ENCODE data around the gene DAPK3. TPM values are rescaled to one million over a fixed set of nuclear protein-coding genes. Genes with fewer than 3 reads are reported as not detected.
"Not testable (repeated sequence)": the region's sequence is repeated elsewhere in the genome, so short reads cannot be mapped to it uniquely, and the experiment has no call there.

The DAPK3 gene
- total RNA-seq, 2 donors from 2014 or later = 33.8 to 45.9 TPM

DNA sequence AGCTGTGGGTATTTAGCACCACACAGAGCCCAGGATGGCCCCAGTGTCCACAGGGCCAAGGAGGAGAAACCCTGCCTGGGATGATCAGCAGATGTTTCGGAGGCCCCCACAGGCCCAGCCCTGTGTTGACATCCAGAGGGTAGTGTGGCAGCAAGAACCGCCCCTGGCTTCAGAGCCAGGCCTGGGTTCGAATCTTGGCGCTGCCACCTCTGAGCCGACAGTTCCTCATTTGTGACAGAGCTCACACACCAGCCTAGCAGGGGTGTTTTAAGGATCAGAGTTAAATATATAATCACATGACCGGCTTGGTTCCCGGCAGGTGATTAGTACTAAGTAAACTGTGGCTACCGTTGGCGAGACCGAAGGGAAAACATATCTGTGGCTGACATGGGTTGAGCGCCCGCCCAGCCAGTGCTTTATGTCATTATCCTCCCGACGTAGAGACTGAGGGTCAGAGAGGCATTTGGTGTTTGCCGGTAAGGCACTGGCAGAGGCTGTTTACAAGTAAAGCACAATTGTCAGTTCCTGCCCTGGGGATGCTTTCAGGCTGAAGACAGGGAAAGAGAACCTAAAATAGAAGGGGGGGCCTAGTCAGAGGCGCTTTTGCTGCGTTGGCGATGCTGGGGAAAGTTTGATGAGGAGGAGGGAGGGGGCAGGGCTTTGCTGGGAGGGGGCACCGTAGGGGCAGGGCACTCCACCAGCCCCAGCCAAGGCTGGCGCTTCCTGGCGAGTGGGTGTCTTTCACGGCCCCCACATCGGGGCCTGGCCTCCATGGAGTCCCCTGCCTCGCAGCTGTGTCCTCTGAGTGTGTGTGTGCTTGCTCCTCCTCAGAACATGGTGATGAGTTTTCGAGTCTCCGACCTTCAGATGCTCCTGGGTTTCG lies 41.4 kb upstream of the DAPK3 start:
- Mint-ChIP-seq H3K36me3 (ENCODE audit: insufficient read depth in 2 of 2) (peaks cover 0 to 1% of the 10 kb centered on the region in 2 donors), H3K4me1 (ENCODE audit: low read depth) (peaks cover 29% of the 10 kb centered on the region), H3K27me3 (ENCODE audit: low read depth) (no peaks in the 10 kb centered on the region), H3K4me3 (no peak overlapping the region), H3K9me3 (no peaks in the 10 kb centered on the region), H3K27ac (no peak overlapping the region)
- ATAC-seq (replicated peaks in 1 of 2) = no peak
- DNase-seq = no peak

DNA sequence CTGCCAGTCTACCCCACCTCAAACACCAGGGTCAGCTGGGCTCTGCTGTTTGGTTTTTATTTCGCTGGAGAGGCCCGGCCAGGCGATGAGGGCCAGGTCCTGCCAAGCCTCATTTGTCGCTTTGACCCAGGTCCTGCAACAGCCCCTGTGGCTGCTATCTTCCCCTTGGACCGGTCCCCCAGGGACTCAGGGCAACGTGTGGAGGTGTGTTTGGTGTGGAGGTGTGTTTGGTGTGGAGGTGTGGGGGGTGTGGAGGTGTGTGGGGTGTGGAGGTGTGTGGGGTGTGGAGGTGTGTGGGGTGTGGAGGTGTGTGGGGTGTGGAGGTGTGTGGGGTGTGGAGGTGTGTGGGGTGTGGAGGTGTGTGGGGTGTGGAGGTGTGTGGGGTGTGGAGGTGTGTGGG lies 40.5 kb upstream of the DAPK3 start:
- H3K4me3 Mint-ChIP-seq; ATAC-seq (replicated peaks in 1 of 2); H3K27me3 Mint-ChIP-seq (ENCODE audit: low read depth); DNase-seq; H3K9me3 Mint-ChIP-seq; H3K36me3 Mint-ChIP-seq (ENCODE audit: insufficient read depth in 2 of 2): not testable (repeated sequence)
- peak overlapping the region; percentile 56 for H3K27ac Mint-ChIP-seq
- peaks cover 33% of the 10 kb centered on the region for H3K4me1 Mint-ChIP-seq (ENCODE audit: low read depth)

DNA sequence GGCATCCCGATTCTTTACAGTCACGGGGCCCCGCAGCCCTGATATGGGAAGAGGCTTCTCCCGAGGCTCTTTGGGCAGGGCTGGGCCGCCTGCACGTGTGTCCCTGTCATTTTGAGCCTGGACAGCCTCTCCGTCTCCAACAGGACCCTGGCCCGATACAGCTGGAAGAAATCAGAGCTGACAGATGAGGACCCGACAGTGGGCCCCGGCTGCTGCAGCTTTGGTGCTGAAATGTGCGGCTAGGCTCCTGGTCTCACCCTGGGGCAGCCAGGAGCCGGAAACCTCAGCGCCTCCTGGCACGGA lies 39.9 kb upstream of the DAPK3 start:
- no peak overlapping the region for H3K4me3 Mint-ChIP-seq
- no peak overlapping the region for H3K27ac Mint-ChIP-seq
- no peak for ATAC-seq (replicated peaks in 1 of 2)
- no peak for DNase-seq
- H3K9me3 Mint-ChIP-seq = no peaks in the 10 kb centered on the region
- H3K4me1 Mint-ChIP-seq (ENCODE audit: low read depth) = peaks cover 39% of the 10 kb centered on the region
- no peaks in the 10 kb centered on the region for H3K27me3 Mint-ChIP-seq (ENCODE audit: low read depth)
- H3K36me3 Mint-ChIP-seq (ENCODE audit: insufficient read depth in 2 of 2) = peaks cover 0 to 1% of the 10 kb centered on the region in 2 donors

DNA sequence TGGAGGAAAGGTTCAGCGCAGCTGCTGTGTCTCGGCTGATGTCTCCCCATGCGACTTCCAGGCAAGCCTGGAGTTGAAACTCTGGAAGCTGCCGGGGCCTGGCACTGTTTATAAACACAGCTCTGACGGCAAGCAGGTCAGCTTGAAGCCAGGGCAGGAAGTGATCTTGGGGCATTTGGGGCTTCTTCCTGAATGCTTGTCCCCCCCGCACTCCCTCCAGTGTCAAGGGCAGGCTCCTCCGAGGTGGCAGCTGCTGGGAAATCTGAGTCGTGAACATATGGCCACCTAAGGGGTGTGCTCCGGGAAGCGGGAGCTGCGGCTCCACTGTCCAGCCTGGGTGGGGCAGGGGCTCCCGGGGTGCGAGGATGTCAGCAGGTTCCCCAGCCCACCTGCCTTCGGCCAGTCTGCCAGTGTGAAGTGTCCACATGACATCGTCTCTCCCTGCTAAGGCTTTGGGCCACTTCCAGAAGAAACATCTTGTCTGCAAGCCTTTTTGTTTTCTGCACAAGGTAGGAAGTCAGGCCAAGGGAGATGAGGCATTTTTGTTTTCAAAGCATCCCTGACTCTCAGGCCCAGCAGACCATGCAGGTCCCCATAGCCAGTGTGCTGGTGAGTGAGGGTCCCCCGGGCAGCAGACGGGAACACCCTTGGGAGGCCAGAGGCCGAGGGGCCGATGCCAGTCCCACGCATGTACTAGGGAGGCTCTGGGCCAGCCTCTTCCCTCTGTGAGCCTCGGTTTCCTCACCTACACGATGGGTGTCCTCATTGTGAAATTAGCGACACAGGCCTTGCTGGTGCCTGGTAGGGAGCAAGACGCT lies 39.3 kb upstream of the DAPK3 start:
- peaks cover 0 to 1% of the 10 kb centered on the region in 2 donors for H3K36me3 Mint-ChIP-seq (ENCODE audit: insufficient read depth in 2 of 2)
- DNase-seq (no peak), ATAC-seq (replicated peaks in 1 of 2) (no peak)
- H3K27ac Mint-ChIP-seq = no peak overlapping the region
- H3K4me1 Mint-ChIP-seq (ENCODE audit: low read depth) = peaks cover 39% of the 10 kb centered on the region
- H3K9me3 Mint-ChIP-seq = no peaks in the 10 kb centered on the region
- no peaks in the 10 kb centered on the region for H3K27me3 Mint-ChIP-seq (ENCODE audit: low read depth)
- H3K4me3 Mint-ChIP-seq = no peak overlapping the region

DNA sequence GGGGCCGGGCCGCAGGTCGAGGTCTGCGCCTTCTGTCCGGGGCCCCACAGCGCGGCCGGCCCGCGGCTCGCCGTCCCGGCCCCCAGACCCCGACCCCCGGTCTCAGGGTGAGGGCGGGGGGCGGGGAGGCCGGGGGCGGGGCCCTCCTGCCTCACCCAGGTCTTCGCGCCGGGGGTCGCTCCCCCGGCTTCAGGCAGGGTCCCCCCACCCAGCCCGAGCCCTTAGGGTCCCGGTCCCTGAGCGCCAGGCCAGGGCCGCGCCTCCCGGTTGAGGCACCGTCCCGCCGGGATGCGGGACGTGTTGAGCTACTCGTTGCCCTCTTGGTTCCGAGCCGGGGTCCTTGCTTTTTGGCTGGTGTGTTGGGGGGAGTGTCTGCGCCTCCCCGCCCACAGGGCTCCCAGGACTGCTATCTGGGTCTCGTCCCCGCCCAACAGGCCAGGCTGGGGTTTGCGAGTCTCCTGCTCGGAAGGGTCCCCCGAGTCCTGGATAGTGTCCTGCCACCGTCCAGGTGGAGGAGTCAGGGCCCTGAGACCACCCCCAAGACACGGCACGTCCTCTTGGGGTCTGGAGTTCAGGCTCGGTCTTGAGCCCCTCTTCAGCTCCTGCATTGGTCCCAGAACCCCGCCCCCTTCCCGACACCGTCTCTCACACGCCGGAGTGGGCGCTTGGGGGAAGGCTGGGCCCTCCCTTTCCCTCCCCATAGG lies 37.1 kb upstream of the DAPK3 start:
- Mint-ChIP-seq H3K27me3 (ENCODE audit: low read depth) (no peaks in the 10 kb centered on the region), H3K27ac (peak overlapping the region; percentile 72), H3K4me1 (ENCODE audit: low read depth) (peaks cover 37% of the 10 kb centered on the region), H3K9me3 (no peaks in the 10 kb centered on the region), H3K4me3 (peak overlapping the region; percentile 88 to 91), H3K36me3 (ENCODE audit: insufficient read depth in 2 of 2) (peaks cover 0 to 1% of the 10 kb centered on the region in 2 donors)
- peak; percentile 42 to 49 for DNase-seq
- ATAC-seq (replicated peaks in 1 of 2) = no peak

GRCh38 chr19:4007021-4007835 lies 36.3 kb upstream of the DAPK3 start, which contains the start of gene PIAS4:
Gene PIAS4, plus strand, starts transcription at chr19:4007736. Its CDS starts 25 bp downstream, at chr19:4007761.
- ATAC-seq (replicated peaks in 1 of 2) (peak; percentile 95 to 96), DNase-seq (peak; percentile 96 to 97)
- Mint-ChIP-seq H3K4me1 (ENCODE audit: low read depth) (peaks cover 29% of the 10 kb centered on the region), H3K27ac (peak within 1 kb of the TSS; percentile 72), H3K36me3 (ENCODE audit: insufficient read depth in 2 of 2) (peaks cover 0 to 1% of the 10 kb centered on the region in 2 donors), H3K27me3 (ENCODE audit: low read depth) (no peaks in the 10 kb centered on the region), H3K4me3 (peak within 1 kb of the TSS; percentile 88 to 91), H3K9me3 (no peaks in the 10 kb centered on the region)

GRCh38 chr19:4005436-4005835 lies 34.5 kb upstream of the DAPK3 start:
- peaks cover 29% of the 10 kb centered on the region for H3K4me1 Mint-ChIP-seq (ENCODE audit: low read depth)
- H3K9me3 Mint-ChIP-seq; H3K36me3 Mint-ChIP-seq (ENCODE audit: insufficient read depth in 2 of 2); DNase-seq; ATAC-seq (replicated peaks in 1 of 2); H3K27me3 Mint-ChIP-seq (ENCODE audit: low read depth): not testable (repeated sequence)
- peak overlapping the region; percentile 55 for H3K27ac Mint-ChIP-seq
- H3K4me3 Mint-ChIP-seq = peak overlapping the region in 1 of 2 donors; percentile 30

DNA sequence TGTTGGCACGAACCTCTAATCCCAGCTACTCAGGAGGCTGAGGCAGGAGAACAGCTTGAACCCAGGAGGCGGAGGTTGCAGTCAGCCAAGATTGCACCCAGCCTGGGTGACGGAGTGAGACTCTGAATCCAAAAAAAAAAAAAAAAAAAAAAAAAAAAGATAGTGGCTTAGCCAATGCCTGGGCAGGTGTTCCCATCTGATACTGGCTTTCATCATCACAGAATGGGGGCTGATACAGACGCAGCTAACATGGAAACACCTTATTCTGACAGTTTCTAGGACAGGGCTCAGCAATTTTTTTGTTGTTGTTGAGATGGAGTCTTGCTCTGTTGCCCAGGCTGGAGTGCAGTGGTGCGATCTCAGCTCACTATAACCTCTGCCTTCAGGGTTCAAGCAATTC lies 29.9 kb upstream of the DAPK3 start:
- H3K36me3 Mint-ChIP-seq (ENCODE audit: insufficient read depth in 2 of 2); DNase-seq; H3K27ac Mint-ChIP-seq; H3K9me3 Mint-ChIP-seq; H3K4me1 Mint-ChIP-seq (ENCODE audit: low read depth); H3K4me3 Mint-ChIP-seq; ATAC-seq (replicated peaks in 1 of 2); H3K27me3 Mint-ChIP-seq (ENCODE audit: low read depth): not testable (repeated sequence)

DNA sequence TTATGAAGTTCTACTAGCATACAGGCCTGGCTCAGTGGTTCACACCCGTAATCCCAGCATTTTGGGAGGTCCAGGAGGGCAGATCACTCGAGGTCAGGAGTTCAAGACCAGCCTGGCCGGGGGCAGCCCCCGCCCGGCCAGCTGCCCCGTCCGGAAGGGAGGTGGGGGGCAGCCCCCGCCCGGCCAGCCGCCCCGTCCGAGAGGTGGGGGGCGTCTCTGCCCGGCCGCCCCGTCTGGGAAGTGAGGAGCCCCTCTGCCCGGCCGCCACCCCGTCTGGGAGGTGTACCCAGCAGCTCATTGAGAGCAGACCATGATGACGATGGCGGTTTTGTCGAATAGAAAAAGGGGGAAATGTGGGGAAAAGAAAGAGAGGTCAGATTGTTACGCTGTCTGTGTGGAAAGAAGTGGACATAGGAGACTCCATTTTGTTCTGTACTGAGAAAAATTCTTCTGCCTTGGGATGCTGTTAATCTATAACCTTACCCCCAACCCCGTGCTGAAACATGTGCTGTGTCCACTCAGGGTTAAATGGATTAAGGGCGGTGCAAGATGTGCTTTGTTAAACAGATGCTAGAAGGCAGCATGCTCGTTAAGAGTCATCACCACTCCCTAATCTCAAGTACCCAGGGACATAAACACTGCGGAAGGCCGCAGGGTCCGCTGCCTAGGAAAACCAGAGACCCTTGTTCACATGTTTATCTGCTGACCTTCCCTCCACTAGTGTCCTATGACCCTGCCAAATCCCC lies 27.9 kb upstream of the DAPK3 start:
- ATAC-seq (replicated peaks in 1 of 2); H3K27ac Mint-ChIP-seq; H3K36me3 Mint-ChIP-seq (ENCODE audit: insufficient read depth in 2 of 2); DNase-seq; H3K27me3 Mint-ChIP-seq (ENCODE audit: low read depth); H3K4me1 Mint-ChIP-seq (ENCODE audit: low read depth); H3K4me3 Mint-ChIP-seq; H3K9me3 Mint-ChIP-seq: not testable (repeated sequence)

- Mint-ChIP-seq H3K27me3 (ENCODE audit: low read depth) (no peaks in the 10 kb centered on the region), H3K4me3 (no peak overlapping the region), H3K36me3 (ENCODE audit: insufficient read depth in 2 of 2) (peaks cover 0 to 3% of the 10 kb centered on the region in 2 donors), H3K4me1 (ENCODE audit: low read depth) (peaks cover 5% of the 10 kb centered on the region), H3K9me3 (peaks cover 2% of the 10 kb centered on the region in 2 donors), H3K27ac (no peak overlapping the region)
- DNase-seq = no peak
- no peak for ATAC-seq (replicated peaks in 1 of 2)
These were observed 24.7 kb upstream of the DAPK3 start for GRCh38 chr19:3995607-3996006.

DNA sequence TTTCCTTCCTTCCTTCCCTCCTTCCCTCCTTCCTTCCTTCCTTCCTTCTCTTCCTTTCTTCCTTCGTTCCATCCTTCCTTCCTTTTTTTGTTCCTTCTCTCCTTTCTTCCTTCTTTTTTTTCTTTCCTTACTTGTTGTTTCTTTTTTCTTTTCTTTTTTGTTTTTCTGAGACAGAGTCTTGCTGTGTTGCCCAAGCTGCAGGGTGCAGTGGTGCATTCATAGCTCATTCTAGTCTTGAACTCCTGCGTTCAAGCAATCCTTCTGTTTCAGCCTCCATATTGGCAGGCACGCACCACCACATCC lies 19.9 kb upstream of the DAPK3 start:
- H3K9me3 Mint-ChIP-seq = peaks cover 2% of the 10 kb centered on the region in 2 donors

More for the DNA sequence above, 19.9 kb upstream of the DAPK3 start:
- Mint-ChIP-seq H3K4me1 (ENCODE audit: low read depth) (peaks cover 35% of the 10 kb centered on the region), H3K27me3 (ENCODE audit: low read depth) (no peaks in the 10 kb centered on the region), H3K36me3 (ENCODE audit: insufficient read depth in 2 of 2) (peaks cover 0 to 3% of the 10 kb centered on the region in 2 donors), H3K4me3 (peak overlapping the region; percentile 53 to 86), H3K27ac (peak overlapping the region; percentile 98)
- no peak for DNase-seq
- no peak for ATAC-seq (replicated peaks in 1 of 2)

All from activated T-cell treated with anti-CD3 and anti-CD28 coated beads, Interleukin-2, amount 50 U/mL, for 72 hours (primary cell).